ENCODE results near the gene ACTR1A.

DNA sequence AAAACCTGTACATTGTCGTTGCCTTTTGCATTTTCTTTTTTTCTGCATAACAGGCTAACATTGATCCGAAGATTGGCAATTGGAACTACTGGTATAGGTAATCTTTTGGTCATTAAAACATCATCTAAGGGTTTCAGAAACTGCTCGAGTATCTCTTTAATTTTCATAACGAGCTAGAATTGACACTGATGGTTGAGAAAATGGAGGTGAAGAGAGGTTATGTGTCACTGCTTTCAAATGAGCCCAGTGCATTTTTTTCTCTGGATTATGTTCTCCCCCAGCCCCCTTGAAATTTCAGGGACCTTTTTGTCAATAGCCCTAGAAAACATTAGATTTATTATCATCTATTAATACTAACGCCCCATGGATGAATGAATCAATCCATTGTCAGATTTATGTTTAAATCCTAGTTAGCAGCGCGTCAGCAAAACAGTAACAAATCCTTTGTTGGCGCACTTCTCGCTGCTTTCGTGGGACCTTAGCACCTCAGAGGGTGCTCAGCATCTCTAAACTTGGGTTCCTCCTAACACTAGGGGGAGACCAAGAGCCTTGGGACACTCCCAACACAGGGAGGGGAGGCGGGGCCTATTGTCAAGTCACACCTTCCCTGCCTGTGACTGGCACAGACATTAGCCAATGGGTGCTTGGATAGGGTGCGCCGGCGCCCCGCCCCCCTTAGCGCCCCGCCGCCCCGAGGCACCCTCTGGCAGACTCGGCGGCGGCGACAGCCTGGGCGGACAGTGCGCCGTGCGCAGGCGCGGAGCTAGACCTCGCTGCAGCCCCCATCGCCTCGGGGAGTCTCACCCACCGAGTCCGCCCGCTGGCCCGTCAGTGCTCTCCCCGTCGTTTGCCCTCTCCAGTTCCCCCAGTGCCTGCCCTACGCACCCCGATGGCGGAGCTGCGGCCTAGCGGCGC lies 1.0 kb upstream of the ACTR1A start, which contains the start of gene SUFU:
- TF ChIP-seq ZNF274 (IDR thresholded peaks at IDR 0.05; ENCODE audit: borderline replicate concordance, low read depth, low read length) (no peak), ZBTB8A (IDR thresholded peaks at IDR 0.05; ENCODE audit: partially characterized antibody) (no peak), JUN (IDR thresholded peaks at IDR 0.05; ENCODE audit: borderline replicate concordance, low read depth, low read length) (no peak), JUN (CRISPR knock-in tag; IDR thresholded peaks at IDR 0.05; ENCODE audit: borderline replicate concordance) (no peak), CUX1 (CRISPR knock-in tag; IDR thresholded peaks at IDR 0.05) (no peak), CTCF (IDR thresholded peaks at IDR 0.05 in 2 of 3, conservative IDR thresholded peaks at IDR 0.05 in 1 of 3; ENCODE audit: insufficient read depth in 2 of 3, low read depth in 1 of 3, low read length in 3 of 3) (peak; percentile 77 to 90 (median 84)), TAF1 (IDR thresholded peaks at IDR 0.05; ENCODE audit: control insufficient read depth, extremely low read depth, insufficient read depth, low read length, severe bottlenecking) (peak; percentile 91), RNF2 (IDR thresholded peaks at IDR 0.05) (no peak), USF2 (CRISPR knock-in tag; IDR thresholded peaks at IDR 0.05) (no peak)
